GM18861 (cell line): ENCODE measurements around the gene RHEBL1.

ENCODE experiments used
- ATAC-seq: cut with Tn5 transposase; IDR thresholded peaks from one replicate; pipeline ENCODE4 v1.9.1; 2021; ENCODE audit not compliant: unreplicated experiment

Gene RHEBL1

GRCh38 chr12:49038291-49038955 lies 31.4 kb downstream of the RHEBL1 start:
- no peak for ATAC-seq

GRCh38 chr12:49037947-49038237 lies 31.9 kb downstream of the RHEBL1 start:
- ATAC-seq, result no peak

- no peak for ATAC-seq
These were observed 32.5 kb downstream of the RHEBL1 start for GRCh38 chr12:49037111-49037946.

GRCh38 chr12:49036029-49036428 lies 33.8 kb downstream of the RHEBL1 start:
- ATAC-seq, result no peak

GRCh38 chr12:49034286-49034622 lies 35.5 kb downstream of the RHEBL1 start:
- no peak for ATAC-seq

- ATAC-seq, result no peak
These were observed 36.0 kb downstream of the RHEBL1 start for GRCh38 chr12:49033611-49034285.

- ATAC-seq, result no peak
These were observed 36.9 kb downstream of the RHEBL1 start for GRCh38 chr12:49032679-49033447.

GRCh38 chr12:49032276-49032675 lies 37.5 kb downstream of the RHEBL1 start:
- no peak for ATAC-seq

- ATAC-seq, result no peak
These were observed 38.1 kb downstream of the RHEBL1 start for GRCh38 chr12:49031573-49032161.

GRCh38 chr12:49030714-49031572 lies 38.8 kb downstream of the RHEBL1 start:
- no peak for ATAC-seq

GRCh38 chr12:49030119-49030518 lies 39.7 kb downstream of the RHEBL1 start:
- ATAC-seq, result no peak

- no peak for ATAC-seq
These were observed 41.0 kb downstream of the RHEBL1 start for GRCh38 chr12:49028666-49029275.

- ATAC-seq, result no peak
These were observed 41.8 kb downstream of the RHEBL1 start for GRCh38 chr12:49027846-49028555.

- no peak for ATAC-seq
These were observed 42.9 kb downstream of the RHEBL1 start for GRCh38 chr12:49026678-49027480.

GRCh38 chr12:49026101-49026500 lies 43.7 kb downstream of the RHEBL1 start:
- ATAC-seq, result no peak

GRCh38 chr12:49025463-49025862 lies 44.3 kb downstream of the RHEBL1 start:
- no peak for ATAC-seq

GRCh38 chr12:49024543-49024942 lies 45.2 kb downstream of the RHEBL1 start:
- ATAC-seq, result no peak

GRCh38 chr12:49023812-49024211 lies 46.0 kb downstream of the RHEBL1 start:
- ATAC-seq, result no peak
